Endodermal cell (in vitro differentiated cells): ENCODE measurements around the gene ATP5F1A. TPM values are rescaled to one million over a fixed set of nuclear protein-coding genes. Genes with fewer than 3 reads are reported as not detected.

ENCODE experiments used
- DNase-seq: peaks from one replicate; pipeline ENCODE4 v3.0.0-alpha.2; 2017
- H3K27ac ChIP-seq: 2 replicates; pipeline ENCODE4 v1.5.1; 2013; ENCODE audit warnings: mild to moderate bottlenecking, low read depth, low read length, moderate library complexity
- H3K27me3 ChIP-seq: 2 replicates; pipeline ENCODE4 v1.6.1; 2013; ENCODE audit warnings: mild to moderate bottlenecking, low read length, moderate library complexity; ENCODE audit not compliant: insufficient read depth, control insufficient read depth, poor library complexity, severe bottlenecking
- H3K36me3 ChIP-seq: 2 replicates; pipeline ENCODE4 v1.7.0; 2013; ENCODE audit warnings: mild to moderate bottlenecking, low read length, moderate library complexity; ENCODE audit not compliant: control insufficient read depth, insufficient read depth
- H3K4me1 ChIP-seq: one replicate; pipeline ENCODE4 v1.7.0; 2013; ENCODE audit warnings: low read length; ENCODE audit not compliant: control insufficient read depth, insufficient read depth
- H3K4me3 ChIP-seq: 2 replicates; pipeline ENCODE4 v1.5.1; 2013; ENCODE audit warnings: mild to moderate bottlenecking, low read length, moderate library complexity
- H3K9ac ChIP-seq: 2 replicates; pipeline ENCODE4 v1.6.1; 2013; ENCODE audit warnings: mild to moderate bottlenecking, low read length, moderate library complexity; ENCODE audit not compliant: poor library complexity, severe bottlenecking; ENCODE audit errors: extremely low read depth
- H3K9me3 ChIP-seq: 2 replicates; pipeline ENCODE4 v1.6.1; 2013; ENCODE audit warnings: mild to moderate bottlenecking, low read length, moderate library complexity; ENCODE audit not compliant: control insufficient read depth
- H3K27ac Mint-ChIP-seq: 2 replicates; pipeline ENCODE4 v1.8.0; 2020; ENCODE audit warnings: mixed read lengths
- H3K27me3 Mint-ChIP-seq: 2 replicates; pipeline ENCODE4 v1.8.0; 2021; ENCODE audit warnings: mild to moderate bottlenecking, mixed read lengths; ENCODE audit not compliant: insufficient read depth
- H3K36me3 Mint-ChIP-seq: 2 replicates; pipeline ENCODE4 v1.8.0; 2020; ENCODE audit warnings: low read depth, mixed read lengths
- H3K4me1 Mint-ChIP-seq: 2 replicates; pipeline ENCODE4 v1.8.0; 2020; ENCODE audit warnings: mixed read lengths
- H3K4me3 Mint-ChIP-seq: 2 replicates; pipeline ENCODE4 v1.8.0; 2020; ENCODE audit warnings: mild to moderate bottlenecking, moderate library complexity, mixed read lengths
- H3K9me3 Mint-ChIP-seq: 2 replicates; pipeline ENCODE4 v1.8.0; 2020; ENCODE audit warnings: mild to moderate bottlenecking, mixed read lengths
- CTCF ChIP-seq: fragments of 200-600 bp; sonication (generic); conservative IDR thresholded peaks from 2 replicates; pipeline ENCODE4 v1.5.0; 2021; ENCODE audit warnings: antibody characterized with exemption, mild to moderate bottlenecking
- WGBS, 2 experiments: methylation state at CpG; one replicate each; pipeline versions ENCODE4 v1.1.5 to v1.1.7; 2013; ENCODE audit warnings: missing lambda C conversion rate in 2 of 2, mixed read lengths in 1 of 2; ENCODE audit not compliant: insufficient coverage in 1 of 2, insufficient read length in 1 of 2; 5-methylcytosine and 5-hydroxymethylcytosine counted together
- total RNA-seq, 2 donors: library from RNA; stranded (reverse); fragmentation: NEBNext Ultra II Directional in 1 of 2; extraction: Animal tissue kit (Norgen Biotek cat#: 25700) in 1 of 2; gene quantifications; 2 replicates in 1 of 2; 3 replicates in 1 of 2; pipeline ENCODE4 v1.2.1, GENCODE V29; 2021

The ATP5F1A gene
- total RNA-seq, 2 donors from 2014 or later = 608 to 706 TPM

- Mint-ChIP-seq H3K36me3 (peaks cover 24% of the 10 kb centered on the region), H3K4me3 (peak overlapping the region; percentile 98), H3K27ac (peak overlapping the region; percentile 98), H3K4me1 (peaks cover 15% of the 10 kb centered on the region), H3K27me3 (no peaks in the 10 kb centered on the region), H3K9me3 (no peaks in the 10 kb centered on the region)
- peak overlapping the region; percentile 95 for H3K9ac ChIP-seq
- H3K36me3 ChIP-seq = peaks cover 24% of the 10 kb centered on the region
- no peaks in the 10 kb centered on the region for H3K4me1 ChIP-seq
- no peak for DNase-seq
- no peaks in the 10 kb centered on the region for H3K9me3 ChIP-seq
- H3K27ac ChIP-seq = peak overlapping the region; percentile 77
- WGBS, 2 experiments = 12 to 23% methylated on average over 16 of the region's 16 CpGs
- TF ChIP-seq CTCF = no peak
- H3K27me3 ChIP-seq = no peaks in the 10 kb centered on the region
- peak overlapping the region; percentile 97 for H3K4me3 ChIP-seq
Measured at GRCh38 chr18:46098616-46098933, 479 bp upstream of the ATP5F1A start.

- WGBS, 2 experiments = 0 to 2% methylated on average over 7 to 8 of the region's 8 CpGs
- H3K36me3 Mint-ChIP-seq = peaks cover 35% of the 10 kb centered on the region
- H3K27me3 ChIP-seq = no peaks in the 10 kb centered on the region
- H3K9ac ChIP-seq = peak overlapping the region; percentile 95
- peaks cover 35% of the 10 kb centered on the region for H3K36me3 ChIP-seq
- peak overlapping the region; percentile 97 for H3K4me3 ChIP-seq
- no peaks in the 10 kb centered on the region for H3K9me3 ChIP-seq
- H3K4me1 Mint-ChIP-seq = peaks cover 15% of the 10 kb centered on the region
- no peaks in the 10 kb centered on the region for H3K27me3 Mint-ChIP-seq
- no peaks in the 10 kb centered on the region for H3K9me3 Mint-ChIP-seq
- H3K4me3 Mint-ChIP-seq = peak overlapping the region; percentile 98
- no peak for DNase-seq
- H3K27ac ChIP-seq = peak overlapping the region; percentile 88
- peak overlapping the region; percentile 98 for H3K27ac Mint-ChIP-seq
- H3K4me1 ChIP-seq = no peaks in the 10 kb centered on the region
- no peak for TF ChIP-seq CTCF
Measured at GRCh38 chr18:46097431-46097800, 680 bp downstream of the ATP5F1A start.

GRCh38 chr18:46096651-46097300 is 1.3 kb downstream of the ATP5F1A start:
- Histone ChIP-seq H3K4me1 (no peaks in the 10 kb centered on the region), H3K9ac (peak overlapping the region; percentile 95), H3K4me3 (peak overlapping the region; percentile 97), H3K27me3 (no peaks in the 10 kb centered on the region), H3K27ac (no peak overlapping the region), H3K9me3 (peaks cover under 1% of the 10 kb centered on the region), H3K36me3 (peaks cover 40% of the 10 kb centered on the region)
- H3K4me1 Mint-ChIP-seq = peaks cover 15% of the 10 kb centered on the region
- peak overlapping the region; percentile 98 for H3K4me3 Mint-ChIP-seq
- DNase-seq = peak; percentile 47
- no peaks in the 10 kb centered on the region for H3K27me3 Mint-ChIP-seq
- peak overlapping the region; percentile 98 for H3K27ac Mint-ChIP-seq
- H3K9me3 Mint-ChIP-seq = no peaks in the 10 kb centered on the region
- TF ChIP-seq CTCF = no peak
- whole genome bisulfite sequencing, 2 experiments = 48 to 62% methylated on average over 11 to 19 of the region's 22 CpGs
- H3K36me3 Mint-ChIP-seq = peaks cover 40% of the 10 kb centered on the region
